ENCODE measurements around the gene WNT8A.

WNT8A gene

DNA sequence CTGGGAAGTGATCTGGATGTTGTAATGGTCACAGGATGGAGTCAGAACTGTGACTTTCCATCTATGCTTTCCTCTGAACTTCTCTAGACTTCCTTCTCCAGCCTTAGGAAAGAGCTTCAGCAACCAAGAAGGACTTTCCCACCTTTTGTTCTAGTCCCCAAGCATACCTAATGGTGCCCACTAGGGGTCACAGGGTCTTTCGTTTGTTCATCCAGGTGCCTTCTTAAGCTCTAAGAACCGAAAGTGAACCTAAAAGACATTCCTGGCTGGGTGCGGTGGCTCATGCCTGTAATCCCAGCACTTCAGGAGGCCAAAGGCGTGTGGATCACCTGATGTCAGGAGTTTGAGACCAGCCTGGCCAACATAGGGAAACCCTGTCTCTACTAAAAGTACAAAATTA, 1.8 kb upstream of the WNT8A start:
- no peak for TF ChIP-seq Cebpa-rat (IDR thresholded peaks at IDR 0.05)
- H3K4me2 ChIP-seq = peak overlapping the region in 2 of 11 experiments; percentile 36 to 61; a peak in 2 of 22 replicates
- H3K36me3 ChIP-seq = no peaks in the 10 kb centered on the region
- no peaks in the 10 kb centered on the region for H4K20me1 ChIP-seq
- no peak overlapping the region for H3K4me3 ChIP-seq
- H3K27ac ChIP-seq = no peak overlapping the region
- H3K27me3 ChIP-seq = no peaks in the 10 kb centered on the region
- H3K4me1 ChIP-seq = peaks cover 6 to 14% (median 11%) of the 10 kb centered on the region in 10 experiments; a peak in 15 of 20 replicates
- H3K9ac ChIP-seq = no peak overlapping the region
- no peaks in the 10 kb centered on the region for H3K9me3 ChIP-seq (replicated peaks in 1 of 11)

DNA sequence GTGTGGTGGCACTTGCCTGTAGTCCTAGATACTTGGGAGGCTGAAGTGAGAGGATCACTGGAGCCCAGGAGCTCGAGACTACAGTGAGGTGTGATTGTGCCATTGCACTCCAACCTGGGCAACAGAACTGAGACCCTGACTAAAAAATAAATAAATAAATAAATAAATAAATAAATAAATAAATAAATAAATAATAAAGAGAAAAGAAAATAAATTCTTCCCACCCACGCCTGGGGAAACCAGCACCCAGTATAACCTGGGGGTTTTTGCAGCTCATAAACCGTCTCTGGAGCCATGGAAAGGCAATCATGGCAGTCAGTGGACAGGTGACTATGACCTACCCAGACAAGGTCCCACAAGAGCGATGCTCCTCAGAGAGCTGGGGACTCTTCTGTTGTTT, 7.9 kb downstream of the WNT8A start:
- no peak overlapping the region for H3K9ac ChIP-seq
- H3K27me3 ChIP-seq = no peaks in the 10 kb centered on the region
- peaks cover 12 to 46% (median 28%) of the 10 kb centered on the region in 10 experiments for H3K4me1 ChIP-seq
- H3K4me2 ChIP-seq = peak overlapping the region in 4 of 11 experiments; percentile 55 to 66 (median 61); a peak in 4 of 22 replicates
- H3K9me3 ChIP-seq (replicated peaks in 1 of 11) = no peaks in the 10 kb centered on the region
- H3K4me3 ChIP-seq = no peak overlapping the region
- no peak overlapping the region for H3K27ac ChIP-seq
- TF ChIP-seq Cebpa-rat (IDR thresholded peaks at IDR 0.05) = no peak
- H3K36me3 ChIP-seq = no peaks in the 10 kb centered on the region
- no peaks in the 10 kb centered on the region for H4K20me1 ChIP-seq

DNA sequence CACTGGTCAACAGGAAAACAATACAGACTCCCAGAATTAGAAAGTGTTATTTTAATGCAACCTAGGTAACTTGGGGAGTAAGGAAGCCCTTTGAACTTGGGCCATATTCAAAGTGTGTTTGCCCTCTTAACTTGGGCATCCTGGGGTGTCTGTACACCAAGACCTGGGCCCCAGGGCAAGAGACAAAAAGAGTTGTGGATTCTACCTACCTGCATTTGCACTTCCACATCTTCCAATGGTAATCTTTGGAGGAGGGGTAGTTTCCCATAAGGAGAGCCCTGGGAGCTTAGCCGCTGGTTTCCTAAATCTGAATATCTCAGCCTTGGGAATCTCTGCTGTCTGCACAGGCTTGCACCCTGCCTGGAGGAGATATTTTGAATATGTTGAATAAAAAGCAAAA, 8.5 kb downstream of the WNT8A start:
- Histone ChIP-seq H3K27me3 (no peaks in the 10 kb centered on the region), H3K4me2 (peak overlapping the region in 8 of 11 experiments; percentile 42 to 66 (median 56); a peak in 15 of 22 replicates), H3K9me3 (replicated peaks in 1 of 11) (no peaks in the 10 kb centered on the region), H3K27ac (peak overlapping the region in 1 of 11 experiments; percentile 8; a peak in 1 of 22 replicates), H3K36me3 (no peaks in the 10 kb centered on the region), H3K4me3 (no peak overlapping the region), H3K9ac (no peak overlapping the region), H4K20me1 (no peaks in the 10 kb centered on the region), H3K4me1 (peaks cover 13 to 51% (median 28%) of the 10 kb centered on the region in 10 experiments)
- no peak for TF ChIP-seq Cebpa-rat (IDR thresholded peaks at IDR 0.05)

GRCh38 chr5:138093036-138093435, 9.2 kb downstream of the WNT8A start:
- TF ChIP-seq Cebpa-rat (IDR thresholded peaks at IDR 0.05) = no peak

GRCh38 chr5:138095100-138095907, 11.5 kb downstream of the WNT8A start:
- H3K27me3 ChIP-seq = no peaks in the 10 kb centered on the region
- H3K27ac ChIP-seq = no peak overlapping the region
- H3K4me3 ChIP-seq = no peak overlapping the region

More at GRCh38 chr5:138093036-138093435, 9.2 kb downstream of the WNT8A start:
- H3K27me3 ChIP-seq = no peaks in the 10 kb centered on the region
- H3K9me3 ChIP-seq (replicated peaks in 1 of 11) = no peaks in the 10 kb centered on the region
- peak overlapping the region in 3 of 11 experiments; percentile 3 to 19 (median 8); a peak in 2 of 22 replicates for H3K27ac ChIP-seq
- H3K4me2 ChIP-seq = peak overlapping the region in 8 of 11 experiments; percentile 16 to 66 (median 56); a peak in 15 of 22 replicates
- no peak overlapping the region for H3K4me3 ChIP-seq
- no peaks in the 10 kb centered on the region for H3K36me3 ChIP-seq
- H3K4me1 ChIP-seq = peaks cover 13 to 51% (median 28%) of the 10 kb centered on the region in 10 experiments
- H4K20me1 ChIP-seq = no peaks in the 10 kb centered on the region
- H3K9ac ChIP-seq = no peak overlapping the region

GRCh38 chr5:138096363-138096762, 12.5 kb downstream of the WNT8A start:
- Histone ChIP-seq H3K27ac (no peak overlapping the region), H3K4me1 (peaks cover 13 to 51% (median 28%) of the 10 kb centered on the region in 10 experiments), H3K27me3 (no peaks in the 10 kb centered on the region), H3K4me2 (peak overlapping the region in 10 of 11 experiments; percentile 2 to 53 (median 34); a peak in 16 of 22 replicates), H3K9me3 (replicated peaks in 1 of 11) (no peaks in the 10 kb centered on the region), H3K4me3 (no peak overlapping the region), H3K36me3 (no peaks in the 10 kb centered on the region), H4K20me1 (no peaks in the 10 kb centered on the region), H3K9ac (no peak overlapping the region)
- TF ChIP-seq Cebpa-rat (IDR thresholded peaks at IDR 0.05) = no peak

More at GRCh38 chr5:138095100-138095907, 11.5 kb downstream of the WNT8A start:
- H3K36me3 ChIP-seq = no peaks in the 10 kb centered on the region
- TF ChIP-seq Cebpa-rat (IDR thresholded peaks at IDR 0.05) = no peak
- no peaks in the 10 kb centered on the region for H3K9me3 ChIP-seq (replicated peaks in 1 of 11)
- no peaks in the 10 kb centered on the region for H4K20me1 ChIP-seq
- no peak overlapping the region for H3K9ac ChIP-seq
- peaks cover 13 to 51% (median 28%) of the 10 kb centered on the region in 10 experiments for H3K4me1 ChIP-seq
- H3K4me2 ChIP-seq = peak overlapping the region in 10 of 11 experiments; percentile 2 to 53 (median 34); a peak in 16 of 22 replicates

GRCh38 chr5:138096997-138097828, 13.4 kb downstream of the WNT8A start:
- peak overlapping the region in 2 of 11 experiments; percentile 41 to 53; a peak in 2 of 22 replicates for H3K4me2 ChIP-seq

DNA sequence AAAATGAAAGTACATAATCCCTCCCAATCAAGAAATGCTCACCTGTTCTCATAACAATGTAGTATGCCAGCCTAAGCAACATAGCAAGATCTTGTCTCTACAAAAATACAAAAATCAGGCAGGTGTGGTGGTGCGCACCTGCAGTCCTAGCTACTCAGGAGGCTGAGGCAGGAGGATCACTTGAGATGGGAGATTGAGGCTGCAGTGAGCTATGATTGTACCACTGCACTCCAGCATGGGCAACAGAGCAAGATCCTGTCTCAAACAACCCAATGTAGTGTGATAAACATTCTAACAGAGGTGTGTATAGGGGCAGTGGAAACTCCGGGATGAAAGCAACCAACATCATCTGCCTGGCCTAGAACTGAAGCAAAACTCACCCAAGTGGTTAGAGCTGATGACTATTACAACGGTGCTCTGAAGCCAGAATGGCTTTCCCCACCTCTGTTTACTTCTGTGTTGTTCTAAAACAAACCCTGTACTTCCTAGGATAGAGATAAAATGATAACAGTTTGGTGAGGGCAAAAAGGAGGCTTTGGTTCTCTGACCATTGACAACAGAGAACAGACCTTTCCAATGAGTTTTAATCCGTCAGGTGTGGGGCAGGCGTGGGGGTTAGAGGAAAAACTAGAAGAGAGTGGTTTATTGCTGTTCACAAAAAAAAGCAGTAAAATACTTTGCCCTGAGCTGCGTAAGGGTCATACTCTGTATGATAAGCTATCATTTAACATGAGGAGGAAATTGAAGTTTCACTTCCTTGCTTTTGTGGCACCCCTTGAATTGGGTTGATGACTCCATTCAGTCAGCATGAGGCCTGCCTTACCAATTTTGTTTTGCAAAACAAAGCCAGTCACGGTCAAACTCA, 18.9 kb downstream of the WNT8A start:
- H3K27ac ChIP-seq = peak overlapping the region in 8 of 11 experiments; percentile 6 to 76 (median 54); a peak in 15 of 22 replicates

More at GRCh38 chr5:138096997-138097828, 13.4 kb downstream of the WNT8A start:
- Histone ChIP-seq H3K27me3 (no peaks in the 10 kb centered on the region), H3K4me3 (no peak overlapping the region), H3K9ac (no peak overlapping the region), H3K36me3 (no peaks in the 10 kb centered on the region), H4K20me1 (no peaks in the 10 kb centered on the region), H3K27ac (no peak overlapping the region), H3K9me3 (replicated peaks in 1 of 11) (no peaks in the 10 kb centered on the region), H3K4me1 (peaks cover 15 to 49% (median 29%) of the 10 kb centered on the region in 10 experiments)
- TF ChIP-seq Cebpa-rat (IDR thresholded peaks at IDR 0.05) = no peak

More for the DNA sequence above, 18.9 kb downstream of the WNT8A start:
- Histone ChIP-seq H3K9me3 (replicated peaks in 1 of 11) (no peaks in the 10 kb centered on the region), H3K27me3 (no peaks in the 10 kb centered on the region), H3K4me3 (no peak overlapping the region), H3K9ac (peak overlapping the region in 6 of 11 experiments; percentile 10 to 48 (median 35); a peak in 6 of 22 replicates), H3K4me1 (peaks cover 14 to 19% (median 16%) of the 10 kb centered on the region in 10 experiments), H4K20me1 (no peaks in the 10 kb centered on the region), H3K4me2 (peak overlapping the region; percentile 37 to 78 (median 62)), H3K36me3 (no peaks in the 10 kb centered on the region)
- no peak for TF ChIP-seq Cebpa-rat (IDR thresholded peaks at IDR 0.05)

Measured in BLaER1 treated with 17β-estradiol and CSF1 and Interleukin-3, amounts not matched to agents 10 nM and 100 nM (cell line).